NCI-H1105 (cell line): ENCODE results near the gene ATXN7L2.

Experiments
- DNase-seq: peaks from one replicate; lab custom pipeline; 2025; lab: John Stamatoyannopoulos, UW

Gene ATXN7L2

DNA sequence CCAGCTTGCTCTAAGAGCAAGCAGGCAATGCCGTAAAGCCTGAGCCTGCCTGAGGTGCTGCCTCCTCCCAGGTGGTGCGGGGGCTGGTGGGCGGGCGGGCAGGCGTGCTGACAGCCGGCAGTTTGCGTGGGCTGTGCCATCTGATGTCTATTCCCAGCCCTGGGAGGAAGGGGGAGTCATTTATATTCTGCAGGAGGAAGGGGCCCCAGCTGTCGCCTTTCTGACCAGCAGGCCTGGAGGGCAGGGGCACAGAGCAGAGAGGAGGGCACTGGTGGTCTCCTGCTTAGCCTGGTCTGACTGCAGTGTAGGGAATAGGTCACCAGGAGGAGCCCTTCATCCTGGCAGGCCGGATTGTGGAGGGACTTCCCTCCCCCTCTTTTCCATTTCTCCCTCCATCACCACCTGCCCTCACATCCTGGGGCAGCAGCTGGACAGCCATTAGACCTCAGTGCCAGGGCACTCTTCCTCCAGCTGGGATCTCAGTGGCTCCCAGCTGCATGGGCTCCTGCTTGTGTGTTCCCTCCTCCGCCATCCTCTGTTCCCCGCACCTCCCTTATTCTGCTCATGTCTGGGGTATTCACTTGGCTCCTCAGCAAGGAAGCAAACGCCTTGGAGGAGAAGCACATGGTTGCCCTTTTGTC, 14.6 kb downstream of the ATXN7L2 start:
- DNase-seq = peak; percentile 30

DNA sequence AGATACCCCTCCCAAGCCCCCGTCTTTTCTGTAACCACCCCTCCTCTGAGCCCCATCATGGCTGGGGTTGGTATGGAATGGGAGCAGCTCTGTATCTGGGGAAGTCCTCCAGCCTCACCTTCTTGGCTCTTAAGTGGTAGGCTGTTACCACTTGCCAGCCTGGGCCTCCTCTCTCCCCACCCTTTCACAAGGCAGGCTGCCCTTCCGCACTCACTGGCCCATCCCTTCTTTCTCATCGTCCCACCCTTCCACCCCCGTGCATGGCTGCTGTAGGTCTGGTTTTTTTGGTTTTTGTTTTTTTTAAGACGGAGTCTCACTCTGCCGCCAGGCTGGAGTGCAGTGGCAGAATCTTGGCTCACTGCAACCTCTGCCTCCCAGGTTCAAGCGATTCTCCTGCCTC, 15.4 kb downstream of the ATXN7L2 start:
- DNase-seq = no peak

DNA sequence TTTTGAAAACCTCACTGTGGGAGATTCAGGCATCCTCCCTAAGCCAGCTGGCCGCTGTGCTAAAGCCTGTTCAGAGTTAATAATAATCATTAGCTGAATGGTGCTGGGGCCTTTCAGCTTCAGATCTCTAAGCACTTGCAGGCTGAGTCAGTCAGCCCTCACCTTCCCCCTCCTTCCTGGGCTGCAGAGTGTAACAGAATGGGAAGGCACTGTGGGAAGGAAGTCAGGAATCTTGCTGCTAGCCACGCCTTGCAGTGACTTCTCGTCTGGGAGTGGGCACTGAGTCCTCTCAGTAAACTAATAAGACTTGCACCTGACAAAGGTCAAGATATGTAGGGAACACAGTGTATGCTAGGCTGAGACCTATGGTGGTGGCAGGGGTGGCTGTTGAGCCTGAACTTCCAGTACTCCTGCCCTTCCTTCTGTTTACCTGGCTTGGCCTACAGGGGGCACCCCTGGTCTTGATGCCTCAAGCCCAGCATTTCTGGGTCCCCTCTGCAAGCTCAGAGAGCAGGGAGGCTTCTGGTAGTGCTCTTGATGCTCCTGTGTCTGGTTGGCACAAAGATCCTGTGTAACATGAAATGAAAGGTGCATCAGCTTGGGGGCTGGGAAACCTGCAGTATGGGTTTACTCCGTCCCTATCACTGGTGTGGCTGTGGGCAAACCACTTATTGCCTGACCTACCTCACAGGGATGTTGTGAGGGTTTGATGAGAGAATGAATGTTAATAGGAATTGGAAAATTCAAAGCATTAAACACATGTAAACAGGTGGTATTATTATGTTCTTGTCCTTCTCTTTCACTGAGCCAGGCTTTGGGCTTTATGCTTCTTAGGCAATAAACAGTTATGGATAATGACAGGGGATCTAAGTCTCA, 16.2 kb downstream of the ATXN7L2 start:
- DNase-seq = peak; percentile 21

DNA sequence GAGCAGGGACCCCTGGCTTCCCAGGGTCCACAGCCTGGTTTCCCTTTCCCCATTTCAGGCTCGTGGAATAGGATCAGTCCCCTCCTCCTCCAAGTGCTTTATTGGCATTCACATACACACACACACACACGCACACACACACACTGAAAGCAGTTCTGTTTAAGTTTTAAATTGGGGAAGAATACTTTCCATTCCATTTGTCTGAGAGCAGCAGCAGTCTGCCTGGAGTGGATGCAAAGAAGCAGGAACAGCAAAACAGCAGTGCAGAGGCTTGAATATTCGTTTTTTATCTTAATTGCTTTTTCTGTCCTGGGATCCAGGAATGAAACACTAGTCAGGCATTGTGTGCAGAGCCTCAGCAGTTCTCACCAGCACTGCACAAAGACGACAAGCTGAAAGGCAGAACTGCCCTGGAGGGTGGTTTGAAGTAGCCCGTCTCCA, 17.3 kb downstream of the ATXN7L2 start:
- DNase-seq = no peak

DNA sequence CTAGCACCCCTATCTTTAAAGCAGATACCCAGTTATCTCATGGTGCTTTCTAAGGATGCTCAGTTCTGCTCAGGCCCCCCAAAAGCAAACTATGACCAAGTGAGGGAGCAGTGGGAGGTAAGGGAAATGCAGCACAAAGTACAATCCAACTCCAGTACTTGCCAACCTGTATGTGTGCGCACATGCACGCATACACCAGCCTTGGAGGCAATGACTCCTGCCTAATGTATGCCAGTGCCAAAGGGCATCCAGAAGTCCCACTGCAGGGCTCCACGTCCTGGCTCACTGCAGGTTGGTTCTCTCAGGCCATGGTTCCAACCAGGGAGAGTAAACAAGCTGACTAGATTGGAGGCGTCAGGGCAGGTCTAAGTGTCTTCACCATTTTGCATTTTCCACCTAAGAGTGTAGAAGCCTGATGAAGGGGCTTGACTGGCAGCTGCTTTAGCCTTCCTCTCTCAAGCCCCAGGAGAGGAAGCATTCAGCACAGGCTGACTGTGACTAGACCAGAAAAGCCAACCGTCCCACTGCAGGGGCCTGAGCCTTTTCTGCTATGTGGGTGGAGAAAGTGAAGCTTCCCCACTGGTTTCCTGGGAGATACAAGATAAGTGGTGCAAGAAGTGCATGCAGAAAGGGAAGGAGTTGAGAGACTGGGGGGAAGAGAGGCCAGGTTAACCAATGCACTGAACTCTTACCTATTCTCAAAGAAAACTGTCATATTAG, 18.1 kb downstream of the ATXN7L2 start:
- DNase-seq = no peak

DNA sequence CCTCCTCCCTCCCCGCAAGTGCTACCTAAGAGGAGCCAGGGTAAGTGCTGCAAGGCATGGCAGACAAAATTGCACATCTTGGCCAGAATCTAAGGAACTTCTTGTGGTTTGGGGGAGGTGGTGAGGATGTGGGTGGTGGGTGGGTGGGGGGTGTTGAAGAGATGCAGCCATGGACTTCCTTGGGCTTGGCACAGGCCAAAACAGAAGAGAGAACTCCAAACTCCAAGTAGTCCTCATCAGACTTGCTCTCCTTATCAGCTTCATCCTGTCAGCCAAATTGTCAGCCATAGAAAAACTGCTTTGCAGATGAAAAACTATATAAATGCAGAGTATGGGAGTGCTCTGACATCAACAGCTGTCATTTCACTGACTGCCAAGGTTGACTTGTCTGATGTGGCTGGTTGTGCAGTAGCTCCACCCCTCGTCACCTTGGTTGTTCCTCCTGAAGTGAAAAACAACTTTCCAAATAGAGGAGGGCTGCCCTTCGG, 18.7 kb downstream of the ATXN7L2 start:
- no peak for DNase-seq

DNA sequence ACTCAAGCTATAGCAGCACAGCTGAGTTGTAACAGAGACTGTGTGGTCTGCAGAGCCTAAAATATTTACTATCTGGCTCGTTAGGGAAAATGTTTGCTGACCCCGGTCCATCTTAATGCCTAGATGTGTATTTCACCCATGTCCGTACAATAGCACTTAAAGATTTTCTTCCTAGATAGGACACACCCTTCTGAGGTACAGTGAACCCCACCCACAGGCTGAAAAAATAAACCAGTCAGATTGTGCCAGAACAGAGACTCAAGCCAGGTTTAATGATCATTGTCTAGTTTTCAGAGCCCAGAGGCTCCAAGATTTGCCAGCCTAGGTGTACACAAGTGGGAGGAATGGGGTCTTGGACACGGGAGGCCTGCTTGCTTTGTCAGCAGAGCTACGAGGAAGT, 20.2 kb downstream of the ATXN7L2 start:
- no peak for DNase-seq

DNA sequence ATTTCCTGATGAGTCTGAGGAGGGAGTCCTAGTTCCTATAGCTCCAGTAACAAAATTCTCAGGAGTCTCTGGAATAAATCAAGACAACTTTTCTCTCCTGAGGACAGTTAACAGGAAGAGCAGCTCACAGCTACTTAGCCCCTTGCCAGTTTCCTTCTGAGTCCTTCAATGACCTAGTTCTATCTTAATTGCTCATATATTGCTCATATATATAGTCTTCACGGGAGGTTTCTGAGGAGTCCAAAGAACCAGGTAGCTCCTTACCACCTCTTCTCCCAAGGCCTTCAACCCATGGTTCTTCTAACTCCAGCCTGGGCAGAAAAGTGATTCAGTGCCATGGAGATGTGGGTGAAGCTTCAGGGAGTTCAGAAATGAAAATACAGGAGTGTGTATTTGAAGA, 21.3 kb downstream of the ATXN7L2 start:
- DNase-seq = no peak

DNA sequence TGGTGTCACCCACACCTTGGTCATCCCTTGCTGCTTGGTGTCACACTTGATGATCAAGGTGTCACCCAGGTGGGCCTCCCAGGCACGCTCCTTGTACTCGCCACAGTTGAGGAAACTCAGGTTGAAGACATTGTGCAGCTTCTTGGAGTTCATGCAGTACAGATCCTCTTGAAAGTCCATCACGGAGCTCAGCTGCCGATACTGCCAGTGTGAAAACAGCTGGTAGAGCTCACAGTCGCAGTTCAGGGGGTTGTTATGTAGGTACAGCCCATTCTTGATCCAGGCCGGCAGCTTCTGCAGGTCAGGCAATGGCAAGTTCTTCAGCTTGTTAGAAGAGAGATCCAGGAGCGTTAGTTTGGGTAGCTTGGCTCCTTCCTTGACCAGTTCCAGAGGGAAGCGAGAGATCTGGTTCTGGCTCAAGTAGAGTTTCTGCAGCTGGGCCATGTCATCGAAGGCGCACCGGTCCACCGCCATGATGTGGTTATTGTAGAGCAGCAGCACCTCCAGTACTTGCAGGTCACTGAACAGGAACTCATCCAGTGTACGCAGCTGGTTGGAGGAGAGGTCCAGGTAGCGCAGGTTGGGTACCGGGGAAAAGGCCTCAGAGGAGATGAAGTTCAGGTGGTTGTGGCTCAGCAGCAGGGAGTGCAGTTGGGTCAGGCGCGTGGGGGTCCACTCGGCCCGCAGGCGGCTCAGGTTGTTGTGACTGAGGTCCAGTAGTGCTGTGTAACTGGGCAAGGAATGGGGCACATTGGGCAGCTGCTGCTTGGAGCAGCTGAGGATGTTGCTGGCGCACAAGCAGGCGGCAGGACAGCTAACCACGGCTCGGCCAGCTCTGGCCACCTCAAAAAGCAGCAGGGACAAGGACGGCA, 24.5 kb downstream of the ATXN7L2 start:
- DNase-seq = no peak

DNA sequence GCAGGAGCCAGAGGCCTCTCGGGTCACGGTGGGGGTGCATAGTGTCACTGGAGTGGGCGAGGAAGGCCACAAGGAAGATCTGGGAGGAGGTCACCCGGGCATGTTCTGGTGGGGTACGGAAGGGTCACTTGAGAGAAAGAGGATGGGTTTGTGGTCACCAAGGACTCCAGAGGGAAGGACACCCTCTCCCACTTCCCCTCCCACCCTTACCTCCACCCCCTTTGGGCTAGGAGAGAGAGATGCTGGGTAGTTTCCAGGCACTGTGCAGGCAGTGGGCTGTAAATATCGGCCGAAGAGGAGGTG, 25.1 kb downstream of the ATXN7L2 start:
- no peak for DNase-seq

DNA sequence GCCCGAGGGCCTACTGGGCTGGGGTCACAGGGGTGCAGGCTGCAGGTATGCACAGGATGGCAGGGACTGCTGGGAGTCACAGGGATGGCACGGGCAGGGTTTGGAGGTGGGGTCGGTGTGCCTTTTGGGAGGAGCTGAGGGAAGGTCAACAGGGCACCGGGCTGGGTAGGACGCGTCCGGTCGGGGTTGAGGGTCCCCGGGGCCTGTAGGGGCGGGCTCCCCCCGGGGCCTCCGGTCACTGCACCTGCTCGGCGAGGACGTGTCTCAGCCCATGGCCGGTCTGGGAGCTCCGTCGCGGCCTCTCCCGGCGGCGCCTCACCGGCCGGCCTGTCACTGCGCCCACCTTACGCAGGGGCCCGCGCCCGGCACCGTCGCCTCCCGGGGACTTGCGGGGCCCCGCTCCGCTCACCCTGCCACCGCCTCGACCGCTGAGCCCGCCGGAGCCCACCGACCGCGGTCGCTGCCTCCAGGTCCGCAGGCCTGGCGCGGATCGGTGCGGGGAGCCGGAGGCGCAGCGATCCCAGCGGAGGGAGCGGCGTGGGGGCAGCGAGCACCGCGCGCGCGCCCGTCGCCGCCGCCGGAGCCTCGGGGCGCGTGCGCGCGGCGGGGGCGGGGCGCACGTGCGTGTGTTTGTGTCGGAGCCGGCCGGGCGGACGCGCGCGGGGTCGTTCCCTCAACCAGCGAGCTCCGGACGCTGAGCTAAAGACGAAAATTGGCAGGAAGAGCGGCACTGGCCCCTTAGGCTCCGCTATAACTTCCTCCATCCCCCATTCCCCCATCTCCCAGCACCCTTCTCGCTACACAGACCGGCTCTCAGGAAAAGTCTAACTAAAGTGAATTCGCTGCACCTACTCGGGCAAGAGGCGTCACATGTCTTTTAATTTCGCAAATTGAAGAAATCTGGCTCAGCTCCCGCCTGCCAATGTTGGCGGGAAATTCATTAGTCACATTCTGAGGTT, 25.8 kb downstream of the ATXN7L2 start, which contains the start of gene AMIGO1:
Gene AMIGO1, minus strand, starts transcription at position 552 of the 959 bp plus-strand sequence. CDS start 815 bp downstream, outside the sequence.
- peak; percentile 65 for DNase-seq

DNA sequence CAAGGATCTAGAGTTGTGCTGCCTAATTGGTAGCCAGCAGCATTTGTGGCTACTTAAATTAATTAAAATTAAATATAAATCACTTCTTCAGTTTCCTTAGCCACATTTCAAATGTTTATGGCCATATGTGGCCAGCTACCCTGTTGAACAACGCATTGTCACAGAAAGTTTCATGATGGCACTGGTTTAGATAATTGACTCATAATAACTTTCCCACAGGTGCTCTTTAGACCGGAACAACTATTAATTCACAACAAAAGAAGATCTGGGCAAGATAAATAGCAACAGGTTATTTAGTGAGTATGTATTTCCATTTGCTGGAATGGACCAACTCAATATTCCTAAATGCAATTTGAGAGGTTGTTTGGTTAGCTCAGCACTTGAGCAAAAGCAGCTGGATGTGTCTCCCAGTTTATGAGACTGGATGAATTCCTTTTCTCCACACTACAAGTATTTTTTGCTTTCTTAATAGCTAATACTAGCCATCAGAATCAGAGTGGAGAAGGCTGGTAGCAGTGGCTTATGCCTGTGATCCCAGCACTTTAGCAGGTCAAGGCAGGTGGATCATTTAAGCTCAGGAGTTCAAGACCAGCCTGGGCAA, 29.5 kb downstream of the ATXN7L2 start:
- peak; percentile 14 for DNase-seq

DNA sequence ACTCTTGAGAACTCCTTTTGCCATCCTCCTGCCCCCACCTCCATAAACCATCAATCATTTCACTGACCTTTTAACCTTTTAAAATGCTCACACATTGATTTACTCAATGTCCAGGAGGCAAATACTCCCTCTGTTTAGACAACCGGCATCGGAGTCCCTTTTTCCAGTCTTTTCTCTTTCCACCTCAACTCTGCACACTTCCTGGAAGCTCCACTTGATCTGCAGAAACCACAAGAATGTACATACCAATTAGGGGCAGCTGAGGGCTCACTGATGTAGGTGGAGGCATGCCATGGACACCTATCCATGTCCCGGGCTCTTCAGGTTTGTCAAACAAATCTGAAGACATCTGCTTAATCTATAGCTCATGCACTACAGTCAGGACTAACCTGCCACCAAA, 31.1 kb downstream of the ATXN7L2 start:
- DNase-seq = no peak

DNA sequence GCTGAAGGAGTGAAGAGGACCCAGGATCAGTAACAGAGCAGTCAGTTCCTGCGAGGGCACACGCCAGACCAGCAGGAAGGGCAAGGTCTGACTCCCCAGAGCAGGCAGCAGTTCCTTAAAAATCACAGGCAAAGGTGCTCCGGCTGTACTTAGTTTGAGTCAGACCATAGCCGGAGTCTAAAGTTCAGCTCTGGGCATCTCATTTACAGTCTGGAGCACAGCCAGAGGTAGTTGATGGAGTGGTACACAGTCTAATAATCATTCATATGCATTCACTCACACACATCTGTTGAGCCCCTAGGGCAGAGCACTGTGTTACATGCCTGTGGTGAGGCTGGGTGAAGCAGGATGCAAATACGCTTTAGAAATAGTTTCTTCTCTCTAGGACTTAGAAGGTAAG, 33.2 kb downstream of the ATXN7L2 start:
- DNase-seq = no peak

DNA sequence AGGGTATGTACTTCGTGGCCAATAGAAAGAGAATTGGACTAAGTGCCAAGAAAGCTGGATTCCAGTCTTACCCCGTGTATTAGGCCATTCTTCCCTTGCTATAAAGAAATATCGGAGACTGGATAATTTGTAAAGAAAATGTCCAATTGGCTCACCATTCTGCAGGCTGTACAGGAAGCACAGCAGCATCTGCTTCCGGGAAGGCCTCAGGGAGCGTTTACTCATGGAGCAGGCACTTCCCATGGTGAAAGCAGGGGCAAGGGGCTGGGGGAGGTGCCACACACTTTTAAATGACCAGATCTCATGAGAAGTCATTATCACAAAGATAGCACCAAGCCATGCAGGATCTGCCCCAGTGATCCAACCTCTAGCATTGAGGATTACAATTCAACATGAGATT, 33.6 kb downstream of the ATXN7L2 start:
- DNase-seq = no peak

DNA sequence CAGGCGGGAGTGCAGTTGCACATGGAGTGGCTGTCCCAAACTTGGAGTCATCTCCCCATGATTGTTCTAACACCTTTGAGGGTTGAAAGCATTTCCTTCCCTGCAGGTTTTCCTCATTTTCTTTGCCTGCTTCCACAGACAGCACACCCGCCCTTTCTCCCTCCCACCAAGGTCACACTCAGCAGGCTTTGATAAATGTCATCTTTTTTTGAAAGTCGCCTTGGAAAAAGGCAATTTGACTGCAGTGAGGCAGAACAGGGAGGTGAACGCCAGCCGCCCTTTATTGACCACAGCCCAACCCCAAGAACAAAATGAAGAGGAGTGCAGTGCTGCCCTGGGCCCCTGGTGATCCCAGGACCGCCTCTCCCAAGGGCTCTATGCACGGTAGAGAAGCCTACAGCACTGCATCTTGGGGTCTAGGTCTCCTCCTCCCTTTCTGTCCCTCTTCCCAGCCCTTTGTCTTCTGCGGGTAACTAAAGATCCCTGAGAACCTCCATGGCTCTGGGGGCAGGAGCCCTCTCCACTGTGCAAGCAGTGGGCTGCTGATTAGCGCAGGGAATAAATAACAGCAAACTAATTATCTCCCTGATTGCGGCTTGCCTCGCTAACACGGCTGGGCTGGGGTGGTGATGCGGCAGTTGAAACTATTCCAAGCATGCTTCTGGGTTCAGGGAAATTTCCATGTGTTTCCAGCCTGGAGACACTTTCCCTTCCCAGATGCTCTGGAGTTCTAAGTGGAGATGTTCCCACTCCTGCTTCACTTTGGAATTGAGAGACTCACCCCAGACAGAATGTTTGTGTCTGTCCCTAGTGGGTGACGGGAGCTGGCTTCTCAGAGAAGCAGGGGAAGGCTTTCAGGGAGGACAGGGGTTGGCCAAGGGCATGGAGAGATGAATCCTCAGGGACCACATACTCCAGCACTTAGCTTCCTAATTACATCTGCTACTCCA, 37.6 kb downstream of the ATXN7L2 start:
- no peak for DNase-seq

DNA sequence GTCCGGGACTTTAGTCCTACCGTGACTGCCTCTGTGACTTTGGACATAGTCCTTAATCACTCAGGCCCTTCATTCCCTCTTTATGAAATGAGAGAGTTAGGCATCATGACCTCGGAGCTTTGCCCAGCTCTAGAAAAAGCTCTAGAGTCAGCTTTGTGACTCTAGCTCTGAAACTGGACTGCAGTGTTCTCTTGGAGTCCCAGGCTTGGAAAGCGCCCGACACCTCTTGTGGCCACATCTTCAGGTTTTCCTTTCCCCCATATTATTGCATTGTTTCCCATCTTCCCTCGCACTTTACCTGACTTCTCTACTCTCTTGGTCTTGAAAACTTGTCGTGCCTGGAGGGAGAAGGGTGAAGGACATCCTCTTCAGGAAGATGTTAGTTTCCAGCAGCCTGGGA, 38.3 kb downstream of the ATXN7L2 start:
- DNase-seq = no peak

DNA sequence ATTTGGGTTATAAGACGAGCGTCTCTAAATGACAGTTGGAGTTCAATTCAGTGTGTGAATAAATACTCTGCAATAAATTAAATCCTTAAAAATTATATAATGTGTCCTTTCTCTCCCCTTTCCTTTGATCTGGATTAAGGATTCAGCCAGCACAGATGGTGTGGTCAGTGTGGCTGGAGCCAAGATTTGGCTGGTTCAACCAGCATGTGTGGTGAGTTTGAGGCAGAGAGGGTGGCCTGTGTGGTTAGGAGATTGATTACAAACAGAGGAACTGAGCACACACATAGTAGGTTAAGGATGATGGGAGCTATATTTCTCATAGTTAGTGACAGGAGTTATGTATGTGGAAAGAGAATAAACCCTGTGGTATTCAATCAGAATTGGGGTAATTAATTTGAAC, 40.0 kb downstream of the ATXN7L2 start:
- no peak for DNase-seq
